GM23338 (cell line): Measurements from ENCODE around the gene ANKRD11. TPM values are rescaled to one million over a fixed set of nuclear protein-coding genes. Genes with fewer than 3 reads are reported as not detected.

ENCODE experiments used
- ATAC-seq: fragments of 200-7000 bp; cut with Tn5 transposase; 3 replicates; pipeline ENCODE4 v1.9.1; 2020
- DNase-seq: peaks from one replicate; pipeline ENCODE4 v3.0.0-alpha.2; 2015; ENCODE audit warnings: low spot score
- H2AFZ ChIP-seq: fragments of 200-600 bp; sonication (generic); 2 replicates; pipeline ENCODE4 v1.8.0; 2016; ENCODE audit warnings: antibody characterized with exemption, mild to moderate bottlenecking, moderate library complexity
- H3F3A ChIP-seq: fragments of 200-600 bp; sonication (generic); replicated peaks from 2 replicates; pipeline ENCODE4 v1.8.0; 2017; ENCODE audit warnings: antibody characterized with exemption, mixed run types, low read depth
- H3K27ac ChIP-seq: fragments of 200-600 bp; sonication (generic); 2 replicates; pipeline ENCODE4 v1.6.1; 2016; ENCODE audit warnings: low read depth
- H3K27me3 ChIP-seq: fragments of 200-600 bp; sonication (generic); 2 replicates; pipeline ENCODE4 v1.8.0; 2016; ENCODE audit warnings: mild to moderate bottlenecking, mixed run types, moderate library complexity; ENCODE audit not compliant: insufficient read depth
- H3K36me3 ChIP-seq: fragments of 200-600 bp; sonication (generic); 2 replicates; pipeline ENCODE4 v1.8.0; 2016; ENCODE audit warnings: mild to moderate bottlenecking; ENCODE audit not compliant: insufficient read depth
- H3K4me1 ChIP-seq: fragments of 200-600 bp; sonication (generic); 2 replicates; pipeline ENCODE4 v1.8.0; 2016; ENCODE audit warnings: mild to moderate bottlenecking, moderate library complexity; ENCODE audit not compliant: insufficient read depth
- H3K4me2 ChIP-seq: fragments of 200-600 bp; sonication (generic); 2 replicates; pipeline ENCODE4 v1.7.1; 2017; ENCODE audit warnings: mixed run types
- H3K4me3 ChIP-seq: fragments of 200-600 bp; sonication (generic); 2 replicates; pipeline ENCODE4 v1.6.1; 2016; ENCODE audit warnings: mixed run types
- H3K79me2 ChIP-seq: fragments of 200-600 bp; sonication (generic); replicated peaks from 2 replicates; pipeline ENCODE4 v1.8.0; 2017; ENCODE audit warnings: mild to moderate bottlenecking; ENCODE audit not compliant: insufficient read depth
- H3K9me2 ChIP-seq: fragments of 200-600 bp; sonication (generic); 2 replicates; pipeline ENCODE4 v1.8.0; 2017; ENCODE audit not compliant: insufficient read depth
- H4K20me1 ChIP-seq: fragments of 200-600 bp; sonication (generic); replicated peaks from 2 replicates; pipeline ENCODE4 v1.8.0; 2017; ENCODE audit warnings: mild to moderate bottlenecking; ENCODE audit not compliant: insufficient read depth
- H3K27ac Mint-ChIP-seq: 2 replicates; pipeline ENCODE4 v1.8.0; 2020; ENCODE audit warnings: inconsistent platforms, mild to moderate bottlenecking, moderate library complexity, mixed read lengths
- H3K27me3 Mint-ChIP-seq: 3 replicates; pipeline ENCODE4 v1.8.0; 2022; ENCODE audit warnings: low read depth, mild to moderate bottlenecking, moderate library complexity, mixed read lengths, inconsistent platforms; ENCODE audit not compliant: insufficient read depth, poor library complexity
- H3K36me3 Mint-ChIP-seq: 3 replicates; pipeline ENCODE4 v1.8.0; 2021; ENCODE audit warnings: low read depth, mild to moderate bottlenecking, inconsistent platforms, moderate library complexity, mixed read lengths
- H3K4me1 Mint-ChIP-seq: 3 replicates; pipeline ENCODE4 v1.8.0; 2020; ENCODE audit warnings: mild to moderate bottlenecking, inconsistent platforms, mixed read lengths
- H3K4me3 Mint-ChIP-seq: 3 replicates; pipeline ENCODE4 v1.8.0; 2021; ENCODE audit warnings: moderate library complexity, mild to moderate bottlenecking, inconsistent platforms, mixed read lengths
- H3K9me3 Mint-ChIP-seq: 3 replicates; pipeline ENCODE4 v1.8.0; 2020; ENCODE audit warnings: moderate library complexity, mild to moderate bottlenecking, inconsistent platforms, mixed read lengths
- JUNB ChIP-seq: IDR thresholded peaks from one replicate; pipeline ENCODE4 v1.6.1; 2016; ENCODE audit warnings: antibody characterized with exemption; ENCODE audit not compliant: unreplicated experiment
- NANOG ChIP-seq: IDR thresholded peaks from 2 replicates; pipeline ENCODE4 v1.6.1; 2016; ENCODE audit warnings: antibody characterized with exemption, borderline replicate concordance
- POLR2AphosphoS5 ChIP-seq: IDR thresholded peaks from 2 replicates; pipeline ENCODE4 v1.6.1; 2016; ENCODE audit warnings: antibody characterized with exemption, low read depth
- STAT1 ChIP-seq: IDR thresholded peaks from one replicate; pipeline ENCODE4 v1.6.1; 2016; ENCODE audit warnings: antibody characterized with exemption; ENCODE audit not compliant: unreplicated experiment
- ZNF331 ChIP-seq: fragments of 250-450 bp; sonication (Bioruptor Pico); IDR thresholded peaks from 2 replicates; pipeline ENCODE4 v1.5.0; 2020; ENCODE audit warnings: low read depth, mild to moderate bottlenecking, moderate library complexity
- ZNF462 ChIP-seq: fragments of 250-450 bp; sonication (Bioruptor Pico); IDR thresholded peaks from 2 replicates; pipeline ENCODE4 v1.5.0; 2020; ENCODE audit warnings: mild to moderate bottlenecking, moderate library complexity
- polyA plus RNA-seq: library from polyadenylated mRNA; unstranded; fragments of >200 nt; fragmentation: Nextera tagmentation; extraction: Ambion mirVana; gene quantifications from 2 replicates; pipeline ENCODE4 v1.2.1, GENCODE V29; 2016
- total RNA-seq: library from RNA; depleted of rRNA; stranded (reverse); fragments of >200 nt; shearing (Covaris generic); gene quantifications from 2 replicates; pipeline ENCODE4 v1.2.3, GENCODE V29; 2014
- TF ChIP-seq, protein P1 (sequence below), 2 experiments: fragments of 200-600 bp in 1 of 2; sonication (generic) in 1 of 2; conservative IDR thresholded peaks; 2 replicates each; pipeline versions ENCODE4 v1.5.1 to v1.6.1; 2016 to 2017; ENCODE audit warnings: antibody characterized with exemption in 2 of 2, low read depth in 2 of 2, mild to moderate bottlenecking in 2 of 2, moderate library complexity in 1 of 2
- TF ChIP-seq, protein P2 (sequence below): IDR thresholded peaks from 2 replicates; pipeline ENCODE4 v1.6.1; 2016; ENCODE audit warnings: antibody characterized with exemption

ANKRD11 gene
- total and polyA plus RNA-seq, 2 experiments from 2014 or later, result 130 to 159 TPM

- H3K9me2 ChIP-seq, result no peaks in the 10 kb centered on the region
- no peak overlapping the region for H2AFZ ChIP-seq
- H3K79me2 ChIP-seq, result peaks cover 92% of the 10 kb centered on the region
- H3K27ac ChIP-seq, result peak overlapping the region; percentile 98
- no peaks in the 10 kb centered on the region for H3K27me3 ChIP-seq
- TF ChIP-seq, protein P1, sequence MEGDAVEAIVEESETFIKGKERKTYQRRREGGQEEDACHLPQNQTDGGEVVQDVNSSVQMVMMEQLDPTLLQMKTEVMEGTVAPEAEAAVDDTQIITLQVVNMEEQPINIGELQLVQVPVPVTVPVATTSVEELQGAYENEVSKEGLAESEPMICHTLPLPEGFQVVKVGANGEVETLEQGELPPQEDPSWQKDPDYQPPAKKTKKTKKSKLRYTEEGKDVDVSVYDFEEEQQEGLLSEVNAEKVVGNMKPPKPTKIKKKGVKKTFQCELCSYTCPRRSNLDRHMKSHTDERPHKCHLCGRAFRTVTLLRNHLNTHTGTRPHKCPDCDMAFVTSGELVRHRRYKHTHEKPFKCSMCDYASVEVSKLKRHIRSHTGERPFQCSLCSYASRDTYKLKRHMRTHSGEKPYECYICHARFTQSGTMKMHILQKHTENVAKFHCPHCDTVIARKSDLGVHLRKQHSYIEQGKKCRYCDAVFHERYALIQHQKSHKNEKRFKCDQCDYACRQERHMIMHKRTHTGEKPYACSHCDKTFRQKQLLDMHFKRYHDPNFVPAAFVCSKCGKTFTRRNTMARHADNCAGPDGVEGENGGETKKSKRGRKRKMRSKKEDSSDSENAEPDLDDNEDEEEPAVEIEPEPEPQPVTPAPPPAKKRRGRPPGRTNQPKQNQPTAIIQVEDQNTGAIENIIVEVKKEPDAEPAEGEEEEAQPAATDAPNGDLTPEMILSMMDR (conservative IDR thresholded peaks at IDR 0.05; ENCODE audit: low read depth in 2 of 2), result no peak
- TF ChIP-seq STAT1, result no peak
- no peak for TF ChIP-seq JUNB
- TF ChIP-seq, protein P2, sequence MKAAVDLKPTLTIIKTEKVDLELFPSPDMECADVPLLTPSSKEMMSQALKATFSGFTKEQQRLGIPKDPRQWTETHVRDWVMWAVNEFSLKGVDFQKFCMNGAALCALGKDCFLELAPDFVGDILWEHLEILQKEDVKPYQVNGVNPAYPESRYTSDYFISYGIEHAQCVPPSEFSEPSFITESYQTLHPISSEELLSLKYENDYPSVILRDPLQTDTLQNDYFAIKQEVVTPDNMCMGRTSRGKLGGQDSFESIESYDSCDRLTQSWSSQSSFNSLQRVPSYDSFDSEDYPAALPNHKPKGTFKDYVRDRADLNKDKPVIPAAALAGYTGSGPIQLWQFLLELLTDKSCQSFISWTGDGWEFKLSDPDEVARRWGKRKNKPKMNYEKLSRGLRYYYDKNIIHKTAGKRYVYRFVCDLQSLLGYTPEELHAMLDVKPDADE, result no peak
- no peak for TF ChIP-seq NANOG
- peaks cover 71% of the 10 kb centered on the region for H3K4me1 Mint-ChIP-seq
- peaks cover 60% of the 10 kb centered on the region for H3K4me1 ChIP-seq
- peaks cover 23% of the 10 kb centered on the region for H3K36me3 Mint-ChIP-seq
- peaks cover 22% of the 10 kb centered on the region for H3F3A ChIP-seq
- H4K20me1 ChIP-seq, result peaks cover 69% of the 10 kb centered on the region
- peaks cover 21% of the 10 kb centered on the region for H3K27me3 Mint-ChIP-seq
- H3K4me2 ChIP-seq, result 0 out of 2 replicates have a peak overlapping the region, but pooled peaks have one; percentile 27
- H3K4me3 Mint-ChIP-seq, result peak overlapping the region; percentile 15; the same call in 1 of the 3 replicates
- no peaks in the 10 kb centered on the region for H3K36me3 ChIP-seq
- H3K27ac Mint-ChIP-seq, result peak overlapping the region; percentile 77; the same call in 1 of the 2 replicates
- no peaks in the 10 kb centered on the region for H3K9me3 Mint-ChIP-seq
- no peak overlapping the region for H3K4me3 ChIP-seq
- no peak for DNase-seq
- ATAC-seq, result peak; percentile 7
These were observed 94.9 kb downstream of the ANKRD11 start for GRCh38 chr16:89395150-89396142.

DNA sequence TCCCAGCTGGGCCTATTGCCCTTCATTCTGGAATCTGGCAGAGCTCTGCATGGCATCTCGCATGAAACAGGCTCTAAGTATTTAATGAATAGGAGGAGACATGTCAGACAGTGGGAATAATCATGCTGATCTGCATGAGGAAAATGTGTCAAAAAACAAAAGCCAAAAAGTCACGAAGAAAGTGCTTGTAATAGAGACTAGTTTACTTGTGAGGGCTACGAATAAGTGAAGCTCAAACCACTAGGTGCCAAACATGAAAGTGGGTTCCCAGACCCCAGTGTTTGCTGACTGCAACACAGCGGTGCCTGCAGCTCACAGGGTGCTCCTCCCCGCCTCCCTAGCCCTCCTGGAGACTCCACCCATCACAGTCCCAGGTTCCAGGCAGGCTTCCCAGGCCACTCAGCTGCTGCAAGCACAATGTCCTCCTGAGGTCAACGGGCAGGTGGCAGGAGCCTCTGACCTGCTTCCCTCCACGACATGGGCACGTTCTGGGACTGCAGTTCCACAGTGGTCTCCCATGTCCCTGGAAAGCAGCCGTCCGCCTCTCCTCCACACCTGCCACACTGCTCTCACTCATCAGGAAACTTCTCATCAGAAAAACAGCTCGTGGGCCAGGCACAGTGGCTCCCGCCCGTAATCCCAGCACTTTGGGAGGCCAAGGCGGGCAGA, 96.5 kb downstream of the ANKRD11 start:
- Histone ChIP-seq H3K4me3 (no peak overlapping the region), H3K36me3 (no peaks in the 10 kb centered on the region), H3K4me1 (peaks cover 61% of the 10 kb centered on the region), H3K27me3 (no peaks in the 10 kb centered on the region), H3K79me2 (peaks cover 93% of the 10 kb centered on the region), H3F3A (peaks cover 22% of the 10 kb centered on the region), H2AFZ (no peak overlapping the region), H3K4me2 (peak overlapping the region; percentile 63; the same call in 1 of the 2 replicates), H3K27ac (peak overlapping the region; percentile 98), H4K20me1 (peaks cover 63% of the 10 kb centered on the region), H3K9me2 (no peaks in the 10 kb centered on the region)
- Mint-ChIP-seq H3K27me3 (peaks cover 22% of the 10 kb centered on the region), H3K36me3 (peaks cover 27% of the 10 kb centered on the region), H3K27ac (peak overlapping the region; percentile 84), H3K4me1 (peaks cover 73% of the 10 kb centered on the region), H3K4me3 (peak overlapping the region; percentile 30; the same call in 2 of the 3 replicates), H3K9me3 (no peaks in the 10 kb centered on the region)
- no peak for DNase-seq
- ATAC-seq, result peak; percentile 14
- TF ChIP-seq ZNF462 (CRISPR knock-in tag) (no peak), POLR2AphosphoS5 (no peak), STAT1 (no peak), JUNB (no peak), ZNF331 (CRISPR knock-in tag) (no peak), NANOG (no peak)
